ENCODE measurements around the gene KCNA5. TPM values are rescaled to one million over a fixed set of nuclear protein-coding genes. Genes with fewer than 3 reads are reported as not detected.

Gene KCNA5
- total RNA-seq, 1 donor from 2014 or later = 2.6 TPM

DNA sequence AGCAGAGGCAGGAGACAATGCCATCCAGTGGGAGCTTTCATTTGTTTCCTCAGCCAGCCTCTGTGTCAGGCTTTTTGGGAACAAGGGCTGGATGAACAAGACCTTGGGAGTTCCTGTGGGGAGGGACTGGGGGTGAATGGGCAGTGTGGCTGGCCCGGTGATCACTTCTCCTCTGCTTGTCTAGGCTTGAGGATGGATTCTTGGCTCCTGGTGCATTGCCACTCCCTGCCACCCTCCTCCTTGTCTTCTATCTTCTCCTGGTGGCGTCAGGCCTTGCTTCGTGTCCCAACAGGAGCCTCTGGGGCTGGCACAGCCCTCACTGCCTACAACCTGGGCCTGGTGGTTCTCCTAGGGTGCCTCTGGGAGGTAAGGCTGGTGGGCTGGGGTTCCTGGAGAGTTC, 25.0 kb upstream of the KCNA5 start:
- H3K27me3 ChIP-seq (ENCODE audit: low read depth) = no peaks in the 10 kb centered on the region
- H3K4me1 ChIP-seq = no peaks in the 10 kb centered on the region
- no peaks in the 10 kb centered on the region for H3K9me3 ChIP-seq (replicated peaks)
- TF ChIP-seq, protein P1, sequence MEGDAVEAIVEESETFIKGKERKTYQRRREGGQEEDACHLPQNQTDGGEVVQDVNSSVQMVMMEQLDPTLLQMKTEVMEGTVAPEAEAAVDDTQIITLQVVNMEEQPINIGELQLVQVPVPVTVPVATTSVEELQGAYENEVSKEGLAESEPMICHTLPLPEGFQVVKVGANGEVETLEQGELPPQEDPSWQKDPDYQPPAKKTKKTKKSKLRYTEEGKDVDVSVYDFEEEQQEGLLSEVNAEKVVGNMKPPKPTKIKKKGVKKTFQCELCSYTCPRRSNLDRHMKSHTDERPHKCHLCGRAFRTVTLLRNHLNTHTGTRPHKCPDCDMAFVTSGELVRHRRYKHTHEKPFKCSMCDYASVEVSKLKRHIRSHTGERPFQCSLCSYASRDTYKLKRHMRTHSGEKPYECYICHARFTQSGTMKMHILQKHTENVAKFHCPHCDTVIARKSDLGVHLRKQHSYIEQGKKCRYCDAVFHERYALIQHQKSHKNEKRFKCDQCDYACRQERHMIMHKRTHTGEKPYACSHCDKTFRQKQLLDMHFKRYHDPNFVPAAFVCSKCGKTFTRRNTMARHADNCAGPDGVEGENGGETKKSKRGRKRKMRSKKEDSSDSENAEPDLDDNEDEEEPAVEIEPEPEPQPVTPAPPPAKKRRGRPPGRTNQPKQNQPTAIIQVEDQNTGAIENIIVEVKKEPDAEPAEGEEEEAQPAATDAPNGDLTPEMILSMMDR (IDR thresholded peaks at IDR 0.05; ENCODE audit: borderline replicate concordance) = no peak
- no peak for DNase-seq
- H3K27ac ChIP-seq (replicated peaks) = no peak overlapping the region
- no peaks in the 10 kb centered on the region for H3K36me3 ChIP-seq
- intact Hi-C loops (cut with micrococcal nuclease) = no loop called here
- H3K4me3 ChIP-seq = no peak overlapping the region

DNA sequence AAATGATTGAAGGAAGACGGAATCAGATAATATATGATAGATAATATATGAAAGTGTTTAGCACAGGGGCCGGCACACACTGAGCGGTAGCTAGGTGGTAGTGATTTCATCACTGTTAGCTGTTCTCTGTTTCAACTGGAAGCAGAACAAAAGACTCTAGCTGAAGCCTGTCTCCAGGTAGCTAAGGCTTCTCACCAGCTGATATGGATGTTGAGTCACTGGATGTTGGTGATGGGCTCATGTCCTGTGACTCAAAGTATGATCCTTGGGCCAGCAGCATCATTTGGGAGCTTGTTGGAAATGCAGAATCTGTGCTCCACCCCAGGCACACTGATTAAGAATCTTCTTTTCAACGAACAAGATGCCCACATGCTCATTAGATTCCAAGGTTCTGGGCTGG, 21.7 kb upstream of the KCNA5 start:
- H3K27me3 ChIP-seq (ENCODE audit: low read depth) = no peaks in the 10 kb centered on the region
- TF ChIP-seq, protein P1 (IDR thresholded peaks at IDR 0.05; ENCODE audit: borderline replicate concordance) = no peak
- intact Hi-C loops (cut with micrococcal nuclease) = loop anchor here (2.0 kb wide), 1 partner anchor 63 kb away; no protein-coding TSS in a partner anchor
- H3K27ac ChIP-seq (replicated peaks) = no peak overlapping the region
- no peak overlapping the region for H3K4me3 ChIP-seq
- H3K36me3 ChIP-seq = no peaks in the 10 kb centered on the region
- H3K9me3 ChIP-seq (replicated peaks) = no peaks in the 10 kb centered on the region
- no peak for DNase-seq
- peaks cover 17% of the 10 kb centered on the region for H3K4me1 ChIP-seq

DNA sequence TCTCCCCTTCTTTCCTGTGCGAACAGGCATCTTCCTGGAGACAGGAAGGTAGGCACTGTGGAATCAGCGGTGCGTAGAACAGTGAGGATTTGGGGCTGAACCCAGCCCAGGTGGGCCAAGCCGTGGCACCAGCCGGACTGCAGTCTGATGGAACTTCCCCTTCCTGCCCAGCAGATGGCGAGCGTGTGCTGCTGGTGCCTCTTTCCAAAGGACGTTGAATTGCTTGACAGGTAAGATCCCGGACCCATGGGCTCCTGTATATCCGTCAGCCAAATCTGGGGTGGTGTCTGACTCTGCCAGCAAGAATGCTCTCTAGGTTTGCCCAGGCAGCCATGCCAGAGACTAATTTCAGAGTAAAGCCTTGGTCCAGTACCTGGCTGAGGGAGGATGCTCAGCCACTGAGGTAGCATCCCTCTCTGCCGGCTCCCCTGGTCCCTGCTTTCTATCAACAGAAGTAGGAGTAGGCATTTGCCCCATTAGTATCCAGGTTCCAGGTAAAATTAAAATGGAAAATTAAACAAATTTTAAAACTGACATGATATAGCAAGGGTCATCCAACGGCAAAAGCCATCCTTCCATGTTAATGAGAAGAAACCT, 21.1 kb upstream of the KCNA5 start:
- Histone ChIP-seq H3K9me3 (replicated peaks) (no peaks in the 10 kb centered on the region), H3K4me1 (peaks cover 21% of the 10 kb centered on the region), H3K4me3 (no peak overlapping the region), H3K27ac (replicated peaks) (no peak overlapping the region), H3K36me3 (no peaks in the 10 kb centered on the region), H3K27me3 (ENCODE audit: low read depth) (no peaks in the 10 kb centered on the region)
- TF ChIP-seq, protein P1 (IDR thresholded peaks at IDR 0.05; ENCODE audit: borderline replicate concordance) = peak; percentile 97
- no peak for DNase-seq
- intact Hi-C loops (cut with micrococcal nuclease) = loop anchor here (2.0 kb wide), 1 partner anchor 62 kb away; no protein-coding TSS in a partner anchor

DNA sequence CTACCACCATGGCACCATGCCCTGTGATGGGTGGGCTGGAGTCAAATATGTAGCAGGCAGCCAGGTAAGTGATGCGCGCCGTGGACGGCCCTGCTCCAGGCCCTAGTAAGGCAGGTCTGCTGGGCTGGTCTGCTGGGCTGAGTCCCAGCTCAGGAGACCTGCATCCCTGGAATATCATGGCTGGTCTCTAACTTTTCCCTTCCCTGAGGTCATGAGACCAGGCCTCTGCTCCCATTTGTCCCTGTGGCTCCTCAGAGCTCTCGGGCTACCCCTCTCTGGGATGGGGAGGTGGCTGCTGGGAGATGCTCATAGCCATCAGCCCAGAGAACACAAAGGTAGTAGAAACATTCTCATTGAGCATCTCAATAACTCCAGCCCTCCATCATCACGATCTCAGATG, 19.8 kb upstream of the KCNA5 start:
- TF ChIP-seq, protein P1 (IDR thresholded peaks at IDR 0.05; ENCODE audit: borderline replicate concordance) = no peak
- DNase-seq = no peak
- Histone ChIP-seq H3K9me3 (replicated peaks) (no peaks in the 10 kb centered on the region), H3K4me1 (peaks cover 21% of the 10 kb centered on the region), H3K4me3 (no peak overlapping the region), H3K27me3 (ENCODE audit: low read depth) (no peaks in the 10 kb centered on the region), H3K36me3 (no peaks in the 10 kb centered on the region), H3K27ac (replicated peaks) (no peak overlapping the region)
- intact Hi-C loops (cut with micrococcal nuclease) = loop anchor here (2.0 kb wide), 1 partner anchor 61 kb away; no protein-coding TSS in a partner anchor

DNA sequence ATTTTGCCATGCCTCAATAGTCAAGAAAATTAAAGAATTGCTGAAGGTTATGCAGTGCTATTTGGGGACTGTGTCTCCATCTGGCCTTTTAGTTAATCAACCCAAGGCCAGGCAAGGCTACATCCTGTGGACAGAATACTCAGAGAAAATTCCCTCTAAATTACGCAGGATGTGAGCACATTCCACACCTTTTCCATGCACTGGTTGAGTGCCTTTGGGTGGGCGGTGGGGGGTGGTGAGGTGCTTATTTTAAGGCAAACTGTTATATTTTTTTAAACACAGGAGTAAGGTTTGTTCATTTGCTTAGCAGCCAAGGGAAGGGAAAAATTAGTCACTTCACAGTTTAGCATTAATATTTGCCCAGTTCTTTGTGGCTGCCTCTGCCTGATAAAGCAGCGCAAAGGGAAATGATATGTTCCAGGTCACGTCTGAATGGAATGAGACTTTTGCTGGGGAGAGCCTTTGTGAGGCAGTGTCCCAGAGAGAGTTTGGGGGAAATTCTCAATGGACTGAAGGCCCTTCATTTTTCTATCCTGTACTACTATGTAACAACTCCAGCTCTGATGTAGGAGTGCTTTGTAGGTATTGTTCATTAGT, 17.2 kb upstream of the KCNA5 start:
- Histone ChIP-seq H3K36me3 (no peaks in the 10 kb centered on the region), H3K9me3 (replicated peaks) (no peaks in the 10 kb centered on the region), H3K4me3 (no peak overlapping the region), H3K27me3 (ENCODE audit: low read depth) (no peaks in the 10 kb centered on the region), H3K27ac (replicated peaks) (peak overlapping the region; percentile 43), H3K4me1 (peaks cover 21% of the 10 kb centered on the region)
- DNase-seq = no peak
- TF ChIP-seq, protein P1 (IDR thresholded peaks at IDR 0.05; ENCODE audit: borderline replicate concordance) = no peak
- intact Hi-C loops (cut with micrococcal nuclease) = no loop called here
